ENCODE results near the gene ACOT11.
"Not testable (repeated sequence)": the region's sequence is repeated elsewhere in the genome, so short reads cannot be mapped to it uniquely, and the experiment has no call there.

Gene ACOT11

GRCh38 chr1:54547601-54548388 is at the start of gene ACOT11:
ACOT11 (plus strand) TSS chr1:54548228; CDS start chr1:54548310, 82 bp downstream.
- DNase-seq = peak; percentile 63 to 77 (median 66)

DNA sequence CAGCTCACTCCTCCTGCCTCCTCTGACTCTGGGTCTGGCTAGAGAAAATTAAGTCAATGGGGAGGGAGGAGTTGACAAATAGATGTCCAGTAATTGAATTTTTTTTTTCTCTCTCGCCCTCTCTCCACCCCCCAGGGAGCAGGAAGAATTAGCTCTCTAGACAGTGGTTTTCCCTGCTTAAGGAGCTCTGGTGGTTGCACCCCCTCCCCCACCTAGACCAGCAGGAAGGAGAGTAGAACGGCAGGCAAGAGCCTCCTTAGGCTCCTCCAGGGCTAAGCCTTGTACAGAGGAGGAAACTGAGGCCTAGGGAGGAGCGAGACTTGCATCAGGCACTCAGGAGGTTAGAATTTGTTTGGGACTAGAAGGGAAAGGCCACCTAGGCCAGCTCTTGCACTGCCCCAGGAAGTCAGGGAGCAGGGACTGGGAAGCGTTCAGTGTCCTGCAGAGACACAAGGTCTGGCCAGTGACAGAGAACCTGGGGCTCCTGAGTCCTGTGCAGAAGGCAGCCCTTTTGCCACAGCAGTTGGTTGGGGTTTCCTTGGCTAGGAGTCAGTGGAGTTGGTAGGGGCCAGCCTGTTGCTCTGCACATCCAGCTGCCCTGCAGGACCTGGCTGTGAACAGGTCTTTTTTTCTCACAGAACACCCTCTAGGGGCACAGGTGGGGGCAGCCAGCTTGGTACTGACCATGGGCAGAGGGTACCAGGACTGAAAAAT is 49.5 kb upstream of the ACOT11 start:
- DNase-seq = no peak

- DNase-seq = no peak
Observed at GRCh38 chr1:54499097-54499359, 49.0 kb upstream of the ACOT11 start.

GRCh38 chr1:54499360-54500106 is 48.5 kb upstream of the ACOT11 start:
- DNase-seq = peak; percentile 48 to 66 (median 59)

- no peak for DNase-seq
Observed at GRCh38 chr1:54500107-54500431, 48.0 kb upstream of the ACOT11 start.

DNA sequence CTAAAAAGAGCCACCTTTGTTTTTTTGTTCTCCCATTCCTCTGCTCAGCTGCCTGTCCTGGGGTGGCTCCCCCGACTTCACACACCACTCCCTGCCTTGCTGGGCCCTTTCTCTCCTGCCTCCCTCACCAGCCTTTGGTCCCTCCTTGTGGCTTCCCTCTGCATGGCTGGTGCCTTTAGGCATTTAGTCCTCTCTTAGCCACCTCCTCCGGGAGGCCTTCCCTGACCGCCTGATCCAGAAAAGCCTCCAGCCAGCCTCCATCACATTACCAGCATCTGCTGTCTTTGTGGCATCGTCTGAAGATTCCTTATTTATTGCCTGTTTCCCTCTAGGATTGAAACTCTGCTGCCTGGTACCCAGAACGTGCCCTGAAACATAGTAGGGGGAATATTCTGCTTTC is 46.2 kb upstream of the ACOT11 start:
- DNase-seq = no peak

DNA sequence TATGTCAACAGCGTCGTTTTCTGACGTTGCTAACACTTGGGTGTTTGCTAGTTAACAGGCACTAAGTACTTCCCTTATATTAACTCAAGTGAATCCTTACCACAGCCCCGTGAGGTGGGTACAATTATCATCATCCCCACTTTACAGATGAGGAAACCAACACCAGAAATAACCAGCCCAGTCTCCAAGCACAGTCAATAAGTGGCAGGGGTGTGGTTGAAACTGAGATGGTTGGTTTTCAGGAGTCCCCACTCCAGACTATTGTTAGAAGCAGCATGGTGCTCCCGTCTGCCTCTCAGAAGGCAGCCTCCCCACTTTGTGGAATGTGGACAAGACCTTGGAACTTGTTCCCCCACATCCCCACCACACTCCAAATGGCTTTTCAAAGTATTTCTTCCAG is 45.7 kb upstream of the ACOT11 start:
- DNase-seq = no peak

GRCh38 chr1:54506594-54506993 is 41.4 kb upstream of the ACOT11 start:
- DNase-seq = peak in 2 of 3 donors; percentile 34 to 50

DNA sequence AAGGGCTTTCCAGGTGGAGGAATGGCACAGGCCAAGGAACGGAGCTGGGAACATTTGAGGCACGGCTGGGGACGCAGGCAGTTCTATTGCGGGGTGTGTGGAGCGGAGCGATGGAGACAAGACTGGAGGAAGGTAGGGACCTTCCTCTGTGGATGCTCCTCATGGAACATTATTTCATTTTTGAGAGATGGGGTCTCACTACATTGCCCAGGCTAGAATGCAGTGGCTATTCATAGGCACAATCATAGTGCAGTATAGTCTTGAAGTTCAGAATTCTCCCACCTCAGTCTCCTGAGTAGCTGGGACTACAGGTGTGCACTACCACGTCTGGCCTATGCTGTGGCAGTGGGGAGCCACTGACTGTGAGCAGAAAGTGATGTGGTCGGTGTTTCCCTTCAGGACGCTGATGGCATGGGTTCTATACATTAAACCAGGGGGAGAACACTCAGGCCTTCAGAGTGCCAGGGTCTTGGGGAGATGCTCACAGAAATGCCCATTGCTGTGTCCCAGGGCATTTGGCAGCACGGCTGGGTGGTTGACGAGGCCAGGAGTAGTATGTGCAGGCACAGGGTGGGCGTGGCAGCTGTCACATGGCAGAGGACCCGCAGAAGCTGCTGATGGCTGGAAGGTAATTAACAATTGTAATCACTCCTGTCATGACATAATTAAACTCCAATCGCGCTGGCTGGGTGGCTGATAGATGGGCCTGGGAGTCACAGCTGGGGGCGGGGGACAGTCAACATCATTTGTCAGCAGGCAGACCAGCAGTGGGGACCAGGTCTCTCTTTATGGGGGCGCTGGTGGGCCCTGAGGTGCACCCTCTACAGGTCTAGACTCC is 40.8 kb upstream of the ACOT11 start:
- DNase-seq = no peak

- DNase-seq = no peak
Observed at GRCh38 chr1:54510715-54511270, 37.2 kb upstream of the ACOT11 start.

GRCh38 chr1:54513921-54514580 is 34.0 kb upstream of the ACOT11 start:
- not testable (repeated sequence) for DNase-seq

DNA sequence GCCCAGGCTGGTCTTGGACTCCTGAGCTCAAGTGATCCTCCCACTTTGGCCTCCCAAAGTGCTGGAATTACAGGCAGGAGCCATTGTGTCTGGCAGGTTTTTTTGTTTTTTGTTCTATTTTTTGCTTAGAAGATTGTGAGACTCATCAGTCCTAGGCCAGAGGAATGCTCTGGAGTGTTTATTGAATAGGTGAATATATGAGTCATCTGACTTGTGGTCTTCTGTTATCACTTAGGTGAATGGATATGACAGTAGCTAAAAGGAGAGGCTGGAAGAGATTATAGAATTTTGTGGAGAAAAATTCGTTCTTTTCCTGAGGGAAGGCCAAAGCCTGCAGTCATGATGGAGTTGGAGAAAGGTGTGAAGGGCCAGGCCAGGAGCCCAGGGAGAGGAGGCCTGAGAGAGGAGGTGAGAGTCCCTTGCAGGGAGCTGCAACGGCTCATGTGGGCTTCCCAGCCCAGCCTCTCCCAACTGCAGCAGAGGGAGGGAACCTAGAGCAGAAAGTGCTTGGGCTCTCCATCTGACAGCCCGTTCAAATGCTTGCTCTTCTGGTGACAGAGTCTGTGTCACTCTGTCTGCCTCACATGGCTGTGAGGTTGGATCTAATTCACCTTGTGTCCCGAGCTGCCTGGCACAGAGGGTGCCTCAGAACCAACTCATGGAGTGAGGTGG is 31.6 kb upstream of the ACOT11 start:
- no peak for DNase-seq

GRCh38 chr1:54517496-54517895 is 30.5 kb upstream of the ACOT11 start:
- DNase-seq = no peak

GRCh38 chr1:54518489-54518888 is 29.5 kb upstream of the ACOT11 start:
- DNase-seq = no peak

DNA sequence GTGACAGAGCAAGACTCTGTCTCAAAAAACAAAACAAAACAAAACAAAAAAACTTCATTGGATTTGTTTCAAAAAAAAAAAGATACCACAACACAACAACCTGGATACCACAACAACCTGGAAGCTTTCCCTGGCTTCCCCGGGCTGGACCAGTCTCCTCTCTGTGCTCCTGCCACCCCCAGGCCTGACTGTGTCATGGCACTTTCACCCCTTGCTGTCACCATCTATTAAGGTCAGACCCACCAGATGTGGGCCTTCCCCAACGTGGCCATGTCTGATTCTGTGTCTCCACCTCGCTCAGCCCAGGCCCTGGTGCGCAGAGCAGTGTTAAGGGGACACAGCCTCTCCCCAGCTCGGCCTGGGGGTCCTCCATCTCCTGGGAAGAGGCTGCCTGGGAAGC is 28.3 kb upstream of the ACOT11 start:
- DNase-seq = peak in 2 of 3 donors; percentile 7 to 11

GRCh38 chr1:54520631-54521321 is 27.3 kb upstream of the ACOT11 start:
- DNase-seq = no peak

- DNase-seq = not testable (repeated sequence)
Observed at GRCh38 chr1:54526565-54526964, 21.5 kb upstream of the ACOT11 start.

GRCh38 chr1:54528613-54529012 is 19.4 kb upstream of the ACOT11 start:
- no peak for DNase-seq

- no peak for DNase-seq
Observed at GRCh38 chr1:54532033-54532432, 16.0 kb upstream of the ACOT11 start.

DNA sequence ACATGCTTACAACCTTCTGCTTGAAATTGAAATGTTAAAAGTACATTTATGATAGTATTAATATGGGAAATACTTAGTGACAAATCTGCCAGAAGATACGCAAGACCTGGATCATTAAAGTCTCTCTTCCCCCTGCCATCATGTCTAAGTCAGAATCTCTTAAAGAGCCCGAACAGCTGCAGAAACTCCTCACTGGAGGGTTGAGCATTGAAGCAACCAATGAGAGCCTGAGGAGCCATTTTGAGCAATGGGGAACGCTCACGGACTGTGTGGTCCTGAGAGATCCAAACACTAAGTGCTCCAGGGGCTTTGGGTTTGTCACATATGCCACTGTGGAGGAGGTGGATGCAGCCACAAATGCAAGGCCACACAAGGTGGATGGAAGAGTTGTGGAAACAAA is 11.4 kb upstream of the ACOT11 start:
- DNase-seq = not testable (repeated sequence)

GRCh38 chr1:54537611-54538010 is 10.4 kb upstream of the ACOT11 start:
- DNase-seq = no peak

Measured in suppressor macrophage treated with lipopolysaccharide for 1 hour (primary cell).